ENCODE measurements around the gene SNX8. TPM values are rescaled to one million over a fixed set of nuclear protein-coding genes. Genes with fewer than 3 reads are reported as not detected.

The SNX8 gene
- total and polyA plus RNA-seq, 4 donors: 8.7 to 20.8 (median 14.8) TPM

GRCh38 chr7:2239242-2239641 is 75.0 kb downstream of the SNX8 start:
- TF ChIP-seq JUND (IDR thresholded peaks at IDR 0.05) (no peak), REST (IDR thresholded peaks at IDR 0.05) (no peak), ATF3 (IDR thresholded peaks at IDR 0.05) (no peak), HNF4A (conservative IDR thresholded peaks at IDR 0.05) (no peak), CTCF (IDR thresholded peaks at IDR 0.05; ENCODE audit: low read depth, low read length, missing input control) (no peak)
- H3K9me3 ChIP-seq (ENCODE audit: control insufficient read depth in 4 of 4, low read length in 3 of 4): no peaks in the 10 kb centered on the region
- H3K36me3 ChIP-seq (ENCODE audit: control insufficient read depth in 4 of 4, insufficient read depth in 3 of 4, low read depth in 1 of 4, low read length in 3 of 4): peaks cover 2 to 40% (median 23%) of the 10 kb centered on the region in 4 donors
- peaks cover 4 to 22% (median 14%) of the 10 kb centered on the region in 4 donors for H3K4me1 ChIP-seq (ENCODE audit: control insufficient read depth in 4 of 4, insufficient read depth in 4 of 4, low read length in 3 of 4)
- no peaks in the 10 kb centered on the region for H3K27me3 ChIP-seq (ENCODE audit: control insufficient read depth in 4 of 4, insufficient read depth in 4 of 4, low read length in 3 of 4)
- WGBS: 98% methylated on average over 17 of the region's 17 CpGs
- H3K27ac ChIP-seq (ENCODE audit: low read depth in 1 of 2, low read length in 2 of 2): no peak overlapping the region
- no peak overlapping the region for H3K4me3 ChIP-seq (ENCODE audit: low read depth in 1 of 3, low read length in 3 of 3)
- DNase-seq (ENCODE audit: low spot score): no peak
- H3K9ac ChIP-seq (ENCODE audit: low read depth in 1 of 2, low read length in 2 of 2): no peak overlapping the region

GRCh38 chr7:2237109-2237602 is 77.1 kb downstream of the SNX8 start:
- 85% methylated on average over 12 of the region's 12 CpGs for WGBS
- Histone ChIP-seq H3K27ac (ENCODE audit: low read depth in 1 of 2, low read length in 2 of 2) (peak overlapping the region; percentile 17 to 18), H3K4me3 (ENCODE audit: low read depth in 1 of 3, low read length in 3 of 3) (no peak overlapping the region), H3K27me3 (ENCODE audit: control insufficient read depth in 4 of 4, insufficient read depth in 4 of 4, low read length in 3 of 4) (no peaks in the 10 kb centered on the region), H3K9me3 (ENCODE audit: control insufficient read depth in 4 of 4, low read length in 3 of 4) (no peaks in the 10 kb centered on the region), H3K9ac (ENCODE audit: low read depth in 1 of 2, low read length in 2 of 2) (no peak overlapping the region), H3K4me1 (ENCODE audit: control insufficient read depth in 4 of 4, insufficient read depth in 4 of 4, low read length in 3 of 4) (peaks cover 0 to 19% (median 13%) of the 10 kb centered on the region in 4 donors), H3K36me3 (ENCODE audit: control insufficient read depth in 4 of 4, insufficient read depth in 3 of 4, low read depth in 1 of 4, low read length in 3 of 4) (peaks cover 2 to 40% (median 24%) of the 10 kb centered on the region in 4 donors)
- TF ChIP-seq GABPA (IDR thresholded peaks at IDR 0.05 in 1 of 2, conservative IDR thresholded peaks at IDR 0.05 in 1 of 2) (peak in 1 of 2 donors; percentile 35), RAD21 (IDR thresholded peaks at IDR 0.05) (no peak)
- DNase-seq (ENCODE audit: low spot score): no peak

- TF ChIP-seq ZBTB33 (IDR thresholded peaks at IDR 0.05) (no peak), HNF4G (IDR thresholded peaks at IDR 0.05) (no peak), TAF1 (conservative IDR thresholded peaks at IDR 0.05) (no peak), MAX (IDR thresholded peaks at IDR 0.05) (no peak), REST (IDR thresholded peaks at IDR 0.05) (no peak), ATF3 (IDR thresholded peaks at IDR 0.05) (no peak), GABPA (IDR thresholded peaks at IDR 0.05 in 1 of 2, conservative IDR thresholded peaks at IDR 0.05 in 1 of 2) (no peak), RAD21 (IDR thresholded peaks at IDR 0.05) (no peak), HNF4A (conservative IDR thresholded peaks at IDR 0.05) (no peak), SP1 (IDR thresholded peaks at IDR 0.05) (no peak), NR2F2 (IDR thresholded peaks at IDR 0.05) (no peak)
- H3K4me1 ChIP-seq (ENCODE audit: control insufficient read depth in 4 of 4, insufficient read depth in 4 of 4, low read length in 3 of 4): peaks cover 0 to 17% (median 16%) of the 10 kb centered on the region in 4 donors
- H3K9me3 ChIP-seq (ENCODE audit: control insufficient read depth in 4 of 4, low read length in 3 of 4): no peaks in the 10 kb centered on the region
- no peaks in the 10 kb centered on the region for H3K27me3 ChIP-seq (ENCODE audit: control insufficient read depth in 4 of 4, insufficient read depth in 4 of 4, low read length in 3 of 4)
- H3K9ac ChIP-seq (ENCODE audit: low read depth in 1 of 2, low read length in 2 of 2): no peak overlapping the region
- 91% methylated on average over 3 of the region's 3 CpGs for WGBS
- DNase-seq (ENCODE audit: low spot score): no peak
- no peak overlapping the region for H3K27ac ChIP-seq (ENCODE audit: low read depth in 1 of 2, low read length in 2 of 2)
- H3K4me3 ChIP-seq (ENCODE audit: low read depth in 1 of 3, low read length in 3 of 3): no peak overlapping the region
- H3K36me3 ChIP-seq (ENCODE audit: control insufficient read depth in 4 of 4, insufficient read depth in 3 of 4, low read depth in 1 of 4, low read length in 3 of 4): peaks cover 2 to 40% (median 21%) of the 10 kb centered on the region in 4 donors
Observed at GRCh38 chr7:2233926-2234325, 80.3 kb downstream of the SNX8 start.

All from liver (tissue), 9 donors.